ENCODE results near the gene ARHGEF2. TPM values are rescaled to one million over a fixed set of nuclear protein-coding genes. Genes with fewer than 3 reads are reported as not detected.

ARHGEF2 gene
- total RNA-seq (10 to 100 TPM; 31.6 to 83.9 (median 48.1) TPM), polyA plus RNA-seq (10 to 100 TPM; 25.8 to 76.7 (median 26.8) TPM)

DNA sequence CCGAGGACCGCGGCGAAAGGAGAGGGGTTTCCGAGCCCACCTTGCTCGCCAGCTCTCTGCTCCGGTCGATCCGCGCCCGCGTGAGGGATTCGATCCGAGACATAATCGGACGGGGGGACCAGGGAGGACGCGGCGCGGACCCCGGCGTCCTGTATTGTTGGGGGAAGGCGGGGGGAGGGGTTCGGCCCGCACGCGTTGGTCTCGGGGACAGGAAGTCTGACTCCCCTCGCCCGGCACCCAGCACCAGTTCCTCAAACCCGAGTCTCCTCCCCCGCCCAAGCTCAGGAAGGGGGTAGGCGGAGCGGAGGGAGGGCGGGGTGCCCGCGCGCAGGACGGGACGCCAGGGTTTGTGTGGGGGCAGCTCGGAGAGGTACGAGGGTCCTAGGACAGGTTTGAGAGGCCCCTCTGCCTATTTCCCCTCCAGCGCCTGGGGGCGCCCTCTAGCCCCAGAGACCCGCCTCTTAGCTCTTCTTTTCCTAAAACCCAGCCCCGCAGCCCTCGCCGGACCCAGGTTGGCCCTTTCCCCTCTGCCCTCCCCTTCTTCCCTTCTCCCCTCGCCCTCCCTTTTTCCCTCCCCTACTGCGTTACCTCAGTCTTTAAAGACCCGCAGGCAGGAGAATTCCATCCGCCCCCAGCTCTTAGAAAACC, at the start of gene ARHGEF2:
Gene ARHGEF2, minus strand, starts transcription at position 223 of the 648 bp plus-strand sequence. Its CDS starts 120 bp downstream, at position 103.
- Histone ChIP-seq H3K9me3 (no peaks in the 10 kb centered on the region), H3K27me3 (no peaks in the 10 kb centered on the region), H3K4me3 (peak within 1 kb of the TSS; percentile 69 to 96 (median 84)), H3K27ac (peak within 1 kb of the TSS; percentile 89 to 98 (median 92)), H3K36me3 (no peaks in the 10 kb centered on the region), H3K4me1 (peaks cover 0 to 86% (median 72%) of the 10 kb centered on the region in 4 donors)
- intact Hi-C loops (cut with DNase I) = no loop called here
- TF ChIP-seq POLR2AphosphoS5 (IDR thresholded peaks at IDR 0.05) (peak; percentile 70 to 79 (median 71)), EP300 (IDR thresholded peaks at IDR 0.05) (no peak), POLR2A (IDR thresholded peaks at IDR 0.05) (peak; percentile 26 to 43)
- TF ChIP-seq, protein P1, sequence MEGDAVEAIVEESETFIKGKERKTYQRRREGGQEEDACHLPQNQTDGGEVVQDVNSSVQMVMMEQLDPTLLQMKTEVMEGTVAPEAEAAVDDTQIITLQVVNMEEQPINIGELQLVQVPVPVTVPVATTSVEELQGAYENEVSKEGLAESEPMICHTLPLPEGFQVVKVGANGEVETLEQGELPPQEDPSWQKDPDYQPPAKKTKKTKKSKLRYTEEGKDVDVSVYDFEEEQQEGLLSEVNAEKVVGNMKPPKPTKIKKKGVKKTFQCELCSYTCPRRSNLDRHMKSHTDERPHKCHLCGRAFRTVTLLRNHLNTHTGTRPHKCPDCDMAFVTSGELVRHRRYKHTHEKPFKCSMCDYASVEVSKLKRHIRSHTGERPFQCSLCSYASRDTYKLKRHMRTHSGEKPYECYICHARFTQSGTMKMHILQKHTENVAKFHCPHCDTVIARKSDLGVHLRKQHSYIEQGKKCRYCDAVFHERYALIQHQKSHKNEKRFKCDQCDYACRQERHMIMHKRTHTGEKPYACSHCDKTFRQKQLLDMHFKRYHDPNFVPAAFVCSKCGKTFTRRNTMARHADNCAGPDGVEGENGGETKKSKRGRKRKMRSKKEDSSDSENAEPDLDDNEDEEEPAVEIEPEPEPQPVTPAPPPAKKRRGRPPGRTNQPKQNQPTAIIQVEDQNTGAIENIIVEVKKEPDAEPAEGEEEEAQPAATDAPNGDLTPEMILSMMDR (IDR thresholded peaks at IDR 0.05) = peak in 1 of 4 experiments; percentile 10
- peak; percentile 92 for DNase-seq
- WGBS, 2 donors = 0% methylated on average over 52 of the region's 52 CpGs

DNA sequence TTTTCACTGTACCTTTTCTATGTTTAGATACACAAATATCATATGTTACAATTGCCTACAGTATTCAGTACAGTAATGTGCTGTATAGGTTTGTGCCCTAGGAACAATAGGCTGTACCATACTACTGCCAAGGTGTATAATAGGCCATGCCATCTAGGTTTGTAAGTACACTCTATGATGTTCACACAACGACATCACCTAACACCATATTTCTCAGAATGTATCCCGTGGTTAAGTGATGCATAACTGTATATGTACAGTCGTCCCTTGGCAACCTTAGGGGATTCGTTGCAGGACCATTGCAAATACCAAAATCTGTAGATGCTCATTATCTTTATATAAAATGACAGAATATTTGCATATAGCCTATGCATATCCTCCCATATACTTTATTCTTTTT, 48.2 kb upstream of the ARHGEF2 start:
- Histone ChIP-seq H3K27me3 (no peaks in the 10 kb centered on the region), H3K27ac (no peak overlapping the region), H3K9me3 (no peaks in the 10 kb centered on the region), H3K4me3 (no peak overlapping the region), H3K4me1 (no peaks in the 10 kb centered on the region), H3K36me3 (no peaks in the 10 kb centered on the region)
- no peak for DNase-seq
- 86 to 88% methylated on average over 4 of the region's 4 CpGs for WGBS, 2 donors
- intact Hi-C loops (cut with DNase I) = no loop called here
- TF ChIP-seq POLR2A (IDR thresholded peaks at IDR 0.05) = no peak
- no peak for TF ChIP-seq EP300 (IDR thresholded peaks at IDR 0.05)
- TF ChIP-seq, protein P1 (IDR thresholded peaks at IDR 0.05) = no peak
- no peak for TF ChIP-seq POLR2AphosphoS5 (IDR thresholded peaks at IDR 0.05)

- no peaks in the 10 kb centered on the region for H3K9me3 ChIP-seq
- 6 to 16% methylated on average over 9 of the region's 9 CpGs for whole genome bisulfite sequencing, 2 donors
Measured at GRCh38 chr1:156025876-156026275, 47.5 kb upstream of the ARHGEF2 start.

DNA sequence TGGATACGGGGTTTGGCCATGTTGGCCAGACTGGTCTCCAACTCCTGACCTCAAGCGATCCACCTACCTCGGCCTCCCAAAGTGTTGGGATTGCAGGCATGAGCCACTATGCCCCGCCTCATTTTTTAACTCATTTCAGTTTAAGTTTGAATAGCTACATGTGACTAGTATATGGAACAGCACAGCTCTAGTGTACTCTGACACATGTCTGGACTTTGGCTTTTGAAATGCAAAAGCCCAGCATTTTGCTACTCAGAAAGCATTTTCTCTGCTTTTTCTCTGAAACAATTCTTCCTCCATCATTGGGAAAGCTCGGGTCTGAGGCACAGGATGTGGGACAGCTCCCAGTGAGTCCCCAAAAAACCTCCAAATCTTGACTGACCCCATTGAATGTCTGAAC, 46.5 kb upstream of the ARHGEF2 start:
- DNase-seq = no peak
- Histone ChIP-seq H3K9me3 (no peaks in the 10 kb centered on the region), H3K36me3 (no peaks in the 10 kb centered on the region), H3K4me3 (no peak overlapping the region), H3K4me1 (peaks cover 0 to 9% (median 7%) of the 10 kb centered on the region in 4 donors), H3K27ac (no peak overlapping the region), H3K27me3 (no peaks in the 10 kb centered on the region)
- 65 to 81% methylated on average over 5 of the region's 5 CpGs for WGBS, 2 donors
- TF ChIP-seq, protein P1 (IDR thresholded peaks at IDR 0.05) = no peak
- TF ChIP-seq POLR2AphosphoS5 (IDR thresholded peaks at IDR 0.05) = no peak
- no peak for TF ChIP-seq POLR2A (IDR thresholded peaks at IDR 0.05)
- TF ChIP-seq EP300 (IDR thresholded peaks at IDR 0.05) = no peak
- intact Hi-C loops (cut with DNase I) = no loop called here

More at GRCh38 chr1:156025876-156026275, 47.5 kb upstream of the ARHGEF2 start:
- Histone ChIP-seq H3K36me3 (no peaks in the 10 kb centered on the region), H3K4me1 (peaks cover 0 to 4% (median 2%) of the 10 kb centered on the region in 4 donors), H3K4me3 (no peak overlapping the region), H3K27me3 (no peaks in the 10 kb centered on the region), H3K27ac (no peak overlapping the region)
- intact Hi-C loops (cut with DNase I) = no loop called here
- no peak for DNase-seq
- TF ChIP-seq EP300 (IDR thresholded peaks at IDR 0.05) (no peak), POLR2A (IDR thresholded peaks at IDR 0.05) (no peak), POLR2AphosphoS5 (IDR thresholded peaks at IDR 0.05) (no peak)
- TF ChIP-seq, protein P1 (IDR thresholded peaks at IDR 0.05) = no peak
